Uterus (tissue), 2 donors: ENCODE measurements around the gene HSH2D.

Source experiments
- CTCF ChIP-seq, 4 experiments: fragments of 200-600 bp in 2 of 4; fragments of 450-650 bp in 2 of 4; sonication (generic) in 2 of 4; IDR thresholded peaks; one replicate each; pipeline ENCODE4 v1.5.1; 2016 to 2019; ENCODE audit warnings: antibody characterized with exemption in 4 of 4, mild to moderate bottlenecking in 2 of 4, moderate library complexity in 1 of 4
- POLR2A ChIP-seq, 2 donors: fragments of 450-650 bp; IDR thresholded peaks; one replicate each; pipeline ENCODE4 v1.6.1; 2016; ENCODE audit warnings: antibody characterized with exemption in 2 of 2, mild to moderate bottlenecking in 1 of 2, moderate library complexity in 1 of 2

DNA sequence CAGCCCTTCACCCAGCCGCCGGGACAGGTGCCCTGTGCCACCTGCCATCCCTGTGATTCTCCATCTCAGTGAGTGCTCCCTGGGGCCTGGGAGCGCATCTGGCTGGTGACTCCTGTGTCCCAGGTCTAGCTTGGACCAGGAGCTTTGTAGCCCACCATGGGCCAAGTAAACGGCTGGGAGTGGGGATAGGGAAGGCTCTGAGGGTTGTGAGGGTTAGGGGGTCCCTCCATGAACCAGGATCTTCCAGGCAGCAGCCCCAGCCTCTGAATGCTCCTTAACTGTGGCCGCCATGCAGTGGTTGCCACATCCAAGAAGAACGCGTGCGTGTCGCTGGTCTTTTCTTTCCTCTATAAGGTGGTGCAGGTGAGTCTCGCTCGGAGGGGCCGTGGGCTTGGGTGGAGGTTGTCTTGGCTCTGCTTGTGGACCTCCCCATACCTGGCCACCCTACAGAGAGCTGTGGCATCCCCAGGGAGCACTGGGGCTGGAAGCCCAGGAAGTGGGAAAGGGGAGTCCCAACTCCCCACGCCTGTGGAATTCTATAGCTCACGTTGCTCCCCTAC is 62.6 kb downstream of the HSH2D start:
- TF ChIP-seq CTCF (IDR thresholded peaks at IDR 0.05) (no peak), POLR2A (IDR thresholded peaks at IDR 0.05) (no peak)
